ENCODE results near the gene YWHAB.
A peak's percentile ranks its signal among the peaks of the same experiment; 100 is the strongest.
"Not testable (repeated sequence)": the region's sequence is repeated elsewhere in the genome, so short reads cannot be mapped to it uniquely, and the experiment has no call there.

Gene YWHAB

GRCh38 chr20:44882360-44882759 is 3.1 kb upstream of the YWHAB start:
- not testable (repeated sequence) for DNase-seq

- no peak for DNase-seq
These were observed 2.1 kb upstream of the YWHAB start for GRCh38 chr20:44883214-44883902.

- no peak for DNase-seq
These were observed 556 bp upstream of the YWHAB start for GRCh38 chr20:44884907-44885391.

- no peak for DNase-seq
These were observed 754 bp downstream of the YWHAB start for GRCh38 chr20:44886266-44886651.

GRCh38 chr20:44886828-44887227 is 1.3 kb downstream of the YWHAB start:
- DNase-seq: no peak

- DNase-seq: no peak
These were observed 2.0 kb downstream of the YWHAB start for GRCh38 chr20:44887466-44887865.

- no peak for DNase-seq
These were observed 3.0 kb downstream of the YWHAB start for GRCh38 chr20:44888226-44889103.

- DNase-seq: no peak
These were observed 6.3 kb downstream of the YWHAB start for GRCh38 chr20:44891826-44892225.

GRCh38 chr20:44894959-44895358 is 9.5 kb downstream of the YWHAB start:
- no peak for DNase-seq

GRCh38 chr20:44896583-44896982 is 11.1 kb downstream of the YWHAB start:
- no peak for DNase-seq

GRCh38 chr20:44897133-44897532 is 11.6 kb downstream of the YWHAB start:
- DNase-seq: no peak

- peak; percentile 56 for DNase-seq
These were observed 14.8 kb downstream of the YWHAB start for GRCh38 chr20:44900231-44900854.

GRCh38 chr20:44901974-44902373 is 16.5 kb downstream of the YWHAB start:
- DNase-seq: no peak

- DNase-seq: no peak
These were observed 18.9 kb downstream of the YWHAB start for GRCh38 chr20:44904377-44904776.

GRCh38 chr20:44908987-44909871 is 23.7 kb downstream of the YWHAB start:
- DNase-seq: no peak

GRCh38 chr20:44909872-44910689 is 24.6 kb downstream of the YWHAB start, which contains the start of gene PABPC1L:
Gene PABPC1L (plus strand): TSS chr20:44910060. CDS start chr20:44910144, 84 bp downstream.
- DNase-seq: peak; percentile 84

GRCh38 chr20:44910690-44911262 is 25.3 kb downstream of the YWHAB start:
- DNase-seq: no peak

- peak; percentile 72 for DNase-seq
These were observed 25.9 kb downstream of the YWHAB start for GRCh38 chr20:44911264-44911921.

GRCh38 chr20:44912189-44912588 is 26.7 kb downstream of the YWHAB start:
- DNase-seq: no peak

- DNase-seq: peak; percentile 72
These were observed 29.4 kb downstream of the YWHAB start for GRCh38 chr20:44914924-44915323.

GRCh38 chr20:44916586-44916985 is 31.1 kb downstream of the YWHAB start:
- DNase-seq: no peak

Measured in activated CD4-positive, alpha-beta T cell treated with anti-CD3 and anti-CD28 coated beads, Interleukin-10, Interleukin-2, amounts not matched to agents 100 ng/mL and 50 ng/mL, durations not matched to agents 16 hours and 8 hours (primary cell).